HUES64 (cell line): ENCODE data around the gene RMDN2. TPM values are rescaled to one million over a fixed set of nuclear protein-coding genes. Genes with fewer than 3 reads are reported as not detected.

Experiments
- H3K27ac ChIP-seq: 2 replicates; pipeline ENCODE4 v1.7.0; 2013; ENCODE audit warnings: low read depth, low read length, inconsistent platforms
- H3K27me3 ChIP-seq: 2 replicates; pipeline ENCODE4 v1.6.1; 2013; ENCODE audit warnings: mild to moderate bottlenecking, low read length; ENCODE audit not compliant: insufficient read depth
- H3K36me3 ChIP-seq: 2 replicates; pipeline ENCODE4 v1.6.1; 2013; ENCODE audit warnings: mild to moderate bottlenecking, low read length; ENCODE audit not compliant: insufficient read depth
- H3K4me1 ChIP-seq: 2 replicates; pipeline ENCODE4 v1.6.1; 2013; ENCODE audit warnings: mild to moderate bottlenecking, low read length, moderate library complexity; ENCODE audit not compliant: insufficient read depth
- H3K4me3 ChIP-seq: 2 replicates; pipeline ENCODE4 v1.5.1; 2013; ENCODE audit warnings: mild to moderate bottlenecking, low read length, moderate library complexity
- H3K9ac ChIP-seq: 2 replicates; pipeline ENCODE4 v1.6.1; 2013; ENCODE audit warnings: mild to moderate bottlenecking, low read depth, low read length
- H3K9me3 ChIP-seq: 2 replicates; pipeline ENCODE4 v1.6.1; 2013; ENCODE audit warnings: low read depth, low read length; ENCODE audit not compliant: insufficient read depth
- WGBS: fragments of 150-250, 120-280 bp; methylation state at CpG from one replicate; pipeline ENCODE4 v1.1.7; 2013; ENCODE audit warnings: missing lambda C conversion rate; 5-methylcytosine and 5-hydroxymethylcytosine counted together
- polyA plus RNA-seq, 2 experiments: library from polyadenylated mRNA; stranded (reverse); fragments of 50-300 nt; gene quantifications; one replicate each; pipeline ENCODE4 v1.2.3, GENCODE V29; 2013

RMDN2 gene, protein sequence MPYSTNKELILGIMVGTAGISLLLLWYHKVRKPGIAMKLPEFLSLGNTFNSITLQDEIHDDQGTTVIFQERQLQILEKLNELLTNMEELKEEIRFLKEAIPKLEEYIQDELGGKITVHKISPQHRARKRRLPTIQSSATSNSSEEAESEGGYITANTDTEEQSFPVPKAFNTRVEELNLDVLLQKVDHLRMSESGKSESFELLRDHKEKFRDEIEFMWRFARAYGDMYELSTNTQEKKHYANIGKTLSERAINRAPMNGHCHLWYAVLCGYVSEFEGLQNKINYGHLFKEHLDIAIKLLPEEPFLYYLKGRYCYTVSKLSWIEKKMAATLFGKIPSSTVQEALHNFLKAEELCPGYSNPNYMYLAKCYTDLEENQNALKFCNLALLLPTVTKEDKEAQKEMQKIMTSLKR
- polyA plus RNA-seq (2013, experiment 1 of 2), result 1.9 TPM
- polyA plus RNA-seq (2013, experiment 2 of 2), result 2.4 TPM

DNA sequence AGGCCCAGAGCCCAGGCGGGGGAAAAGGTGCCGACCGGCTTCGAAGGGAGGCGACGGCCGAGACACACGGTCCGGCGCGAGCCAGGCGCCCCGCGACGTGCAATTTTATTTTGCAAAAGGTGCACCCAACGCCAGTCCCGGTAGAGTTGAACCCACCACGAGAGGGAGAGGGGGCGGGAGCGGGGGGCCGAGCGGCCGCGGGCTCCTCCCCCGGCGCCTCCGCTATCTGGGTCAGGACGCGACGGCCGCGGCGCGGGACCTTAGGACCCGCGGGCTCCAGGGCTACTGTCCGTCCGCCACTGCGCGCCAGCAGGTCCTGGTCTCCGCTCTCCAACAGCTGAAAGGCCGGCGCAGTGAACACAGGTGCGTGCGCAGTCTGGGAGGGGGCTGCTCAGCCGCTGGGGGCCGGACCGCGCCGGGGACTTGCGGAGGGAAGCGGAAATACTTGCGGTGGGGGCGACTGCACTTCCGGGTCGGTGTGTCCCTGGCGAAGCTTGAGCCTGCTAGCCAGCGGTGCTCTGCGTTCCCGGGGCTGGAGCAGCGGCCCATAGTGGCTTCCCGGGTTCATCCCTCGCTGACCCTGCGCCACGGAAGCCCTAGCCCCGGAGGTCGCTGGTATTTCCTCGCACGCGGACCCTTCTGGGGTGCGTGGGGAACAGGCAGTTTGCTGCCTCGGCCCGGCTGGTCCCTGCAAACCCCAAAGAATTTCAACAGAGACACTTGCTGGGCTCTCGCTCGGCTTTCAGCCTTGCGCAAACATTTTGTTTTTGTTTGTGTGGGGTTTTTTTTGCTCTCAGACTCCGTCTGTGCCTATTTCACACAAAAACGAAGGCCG is at the start of gene RMDN2:
RMDN2 (plus strand) TSS at position 225 of the 835 bp plus-strand sequence. CDS start 3,991 bp downstream, outside the sequence.
- Histone ChIP-seq H3K27me3 (peaks cover 11% of the 10 kb centered on the region), H3K27ac (peak within 1 kb of the TSS; percentile 92), H3K9me3 (no peaks in the 10 kb centered on the region), H3K36me3 (no peaks in the 10 kb centered on the region), H3K4me3 (peak within 1 kb of the TSS; percentile 91), H3K9ac (peak within 1 kb of the TSS; percentile 92), H3K4me1 (peaks cover 10% of the 10 kb centered on the region)
- WGBS, result under 1% methylated on average over 79 of the region's 79 CpGs

DNA sequence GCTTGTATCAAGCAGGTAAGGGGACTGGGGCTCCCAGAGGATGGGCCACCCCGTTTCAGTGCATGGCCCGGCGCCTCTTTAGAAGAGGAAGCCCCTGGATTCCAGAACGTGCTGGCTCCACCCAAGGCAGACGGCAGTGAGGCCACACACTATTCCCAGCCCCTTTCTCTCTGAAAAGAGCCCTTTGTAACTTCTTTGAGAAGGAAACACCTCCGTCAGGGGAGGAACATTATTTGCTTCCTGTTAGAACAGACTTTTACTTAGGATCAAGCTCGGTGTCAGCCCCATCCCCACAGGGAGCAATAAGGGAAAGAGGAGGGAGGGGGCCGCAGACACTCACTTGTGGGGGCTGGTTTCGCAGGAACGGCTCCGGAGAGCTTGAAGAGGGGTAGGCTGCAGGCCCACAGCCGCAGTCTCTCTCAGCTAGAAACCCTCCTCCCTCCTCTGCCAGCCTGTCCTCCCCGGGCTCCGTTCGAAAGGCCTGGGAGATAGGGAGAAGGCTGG is 49.6 kb upstream of the RMDN2 start:
- Histone ChIP-seq H3K4me3 (no peak overlapping the region), H3K27ac (no peak overlapping the region), H3K27me3 (0 out of 2 replicates have a peak, but pooled peaks cover 6% of the 10 kb centered on the region), H3K36me3 (no peaks in the 10 kb centered on the region), H3K9ac (no peak overlapping the region; the same call in 1 of the 2 replicates), H3K9me3 (no peaks in the 10 kb centered on the region), H3K4me1 (peaks cover 10% of the 10 kb centered on the region)
- 17% methylated on average over 14 of the region's 15 CpGs for WGBS

DNA sequence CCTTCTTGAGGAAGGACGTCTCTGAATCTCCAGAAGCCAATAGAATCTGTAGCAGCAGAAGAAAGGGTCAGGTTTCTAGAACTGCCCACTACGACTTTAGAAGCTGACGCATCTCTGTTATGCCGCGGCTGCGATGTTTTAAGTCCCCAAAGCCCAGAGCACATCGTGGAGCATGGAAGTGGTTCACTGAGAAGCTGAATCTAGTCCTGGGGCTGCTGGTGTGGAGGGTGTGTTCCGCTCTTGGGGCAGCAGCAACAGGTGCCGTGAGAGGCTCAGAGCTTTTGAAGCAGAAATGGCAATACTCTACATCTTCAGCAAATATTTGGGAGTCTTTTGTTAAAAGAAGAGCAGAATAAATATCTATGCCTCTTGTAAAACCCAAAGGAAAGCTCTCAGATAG is 48.9 kb upstream of the RMDN2 start:
- no peak overlapping the region for H3K9ac ChIP-seq
- no peaks in the 10 kb centered on the region for H3K9me3 ChIP-seq
- peaks cover 14% of the 10 kb centered on the region for H3K4me1 ChIP-seq
- 82% methylated on average over 8 of the region's 9 CpGs for whole genome bisulfite sequencing
- H3K36me3 ChIP-seq, result no peaks in the 10 kb centered on the region
- 0 out of 2 replicates have a peak, but pooled peaks cover 6% of the 10 kb centered on the region for H3K27me3 ChIP-seq
- H3K4me3 ChIP-seq, result no peak overlapping the region
- H3K27ac ChIP-seq, result no peak overlapping the region

DNA sequence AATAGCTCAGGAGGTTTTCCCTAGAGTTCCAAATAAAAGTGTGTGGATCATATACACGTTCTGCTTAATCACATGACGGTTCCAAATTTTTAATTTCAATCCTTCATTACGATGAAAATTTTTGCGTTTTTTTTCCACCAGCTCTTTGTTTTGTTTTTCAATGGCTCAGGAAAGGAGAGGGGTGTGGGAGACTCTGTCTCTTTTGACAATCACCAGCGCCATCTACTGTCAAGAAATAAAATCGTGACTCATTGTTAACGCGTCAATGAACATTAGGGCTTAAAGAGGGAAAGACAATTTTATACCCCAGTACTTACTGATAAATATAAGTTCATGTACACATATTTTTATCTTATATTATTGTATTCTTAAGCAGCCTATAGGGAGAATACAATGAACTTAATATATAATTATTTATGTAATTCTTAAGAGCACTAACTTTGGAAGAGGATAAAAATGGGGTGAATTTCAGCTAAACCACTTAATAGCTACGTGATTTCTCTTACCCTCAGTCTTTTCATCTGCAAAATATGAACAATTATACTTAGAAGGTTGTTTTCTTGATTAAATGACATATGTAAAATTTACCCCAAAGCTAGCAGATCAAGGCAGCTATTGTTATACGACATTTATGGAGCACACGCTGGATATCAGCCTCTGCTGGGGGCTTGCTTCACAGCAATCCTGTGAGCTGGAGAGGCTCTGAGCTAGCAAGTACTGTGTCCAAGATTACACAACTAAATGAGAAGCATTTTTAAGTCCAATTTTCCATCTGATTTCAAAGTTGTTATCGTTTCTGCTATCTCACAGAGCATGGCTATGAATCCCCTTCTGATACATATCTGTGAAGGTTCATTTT is 47.4 kb upstream of the RMDN2 start:
- 46% methylated on average over 6 of the region's 12 CpGs for WGBS
- Histone ChIP-seq H3K27me3 (0 out of 2 replicates have a peak, but pooled peaks cover 6% of the 10 kb centered on the region), H3K4me1 (peaks cover 22% of the 10 kb centered on the region), H3K4me3 (no peak overlapping the region), H3K9ac (no peak overlapping the region; the same call in 1 of the 2 replicates), H3K9me3 (no peaks in the 10 kb centered on the region), H3K27ac (no peak overlapping the region), H3K36me3 (no peaks in the 10 kb centered on the region)

DNA sequence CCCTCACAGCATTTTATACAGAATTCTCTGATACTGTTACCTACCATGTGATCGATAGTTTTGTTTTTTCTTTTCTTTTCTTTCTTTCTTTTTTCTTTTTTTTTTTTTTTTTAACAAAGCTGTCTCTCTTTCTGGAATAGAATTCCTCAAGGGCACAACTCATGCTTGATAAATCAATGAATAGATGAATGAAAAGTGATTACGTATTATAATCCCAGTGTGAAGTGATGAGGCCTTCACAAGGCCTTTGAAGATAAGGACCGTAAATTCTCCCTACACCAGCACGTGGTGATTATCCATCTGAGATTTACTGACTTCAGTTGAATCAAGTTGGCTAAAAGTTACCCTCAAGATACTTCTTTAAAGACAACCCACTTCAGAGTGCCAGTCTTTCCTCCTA is 46.6 kb upstream of the RMDN2 start:
- Histone ChIP-seq H3K4me1 (peaks cover 17% of the 10 kb centered on the region), H3K36me3 (no peaks in the 10 kb centered on the region), H3K9me3 (no peaks in the 10 kb centered on the region), H3K27ac (no peak overlapping the region), H3K27me3 (0 out of 2 replicates have a peak, but pooled peaks cover 6% of the 10 kb centered on the region), H3K9ac (no peak overlapping the region), H3K4me3 (no peak overlapping the region)
- WGBS, result 90% methylated on average over 4 of the region's 4 CpGs

DNA sequence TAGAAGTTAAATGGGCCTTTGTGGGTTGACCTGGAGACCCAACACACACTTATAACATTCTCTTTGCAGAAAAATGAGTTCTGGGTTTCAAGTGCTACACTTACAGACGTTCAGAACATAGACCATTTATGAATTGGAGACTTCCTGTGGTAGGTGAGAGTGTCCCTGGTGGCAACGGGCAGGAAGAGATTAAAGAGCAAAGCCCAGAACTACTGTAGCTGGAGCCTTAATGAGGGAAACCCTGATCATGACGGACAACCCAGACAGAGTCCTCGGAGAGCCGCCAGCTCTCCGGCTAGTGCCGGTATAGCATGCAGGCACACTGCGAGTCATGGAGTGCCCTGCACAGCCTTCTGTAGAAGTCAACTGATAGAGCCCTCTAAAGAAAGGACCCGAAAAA is 44.5 kb upstream of the RMDN2 start:
- WGBS, result 92% methylated on average over 9 of the region's 9 CpGs

DNA sequence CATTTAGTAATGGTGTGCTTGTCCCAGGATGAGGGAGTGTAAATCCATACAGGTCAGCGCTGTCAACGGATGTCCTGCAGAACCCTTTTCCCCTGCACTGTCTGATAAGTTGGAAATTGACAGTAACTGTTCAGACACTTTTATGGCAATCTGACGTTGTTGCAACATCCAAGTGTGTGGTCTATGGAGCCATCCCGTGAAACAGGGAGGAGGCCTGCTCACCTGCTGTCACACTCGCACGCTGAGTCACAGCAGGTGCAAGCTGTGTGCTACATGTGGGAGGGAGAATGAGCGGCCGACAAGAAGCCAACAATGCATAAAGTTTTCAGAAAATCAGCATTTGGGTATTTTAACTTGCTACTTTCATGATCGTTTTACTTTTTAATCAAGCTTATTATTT is 43.7 kb upstream of the RMDN2 start:
- Histone ChIP-seq H3K36me3 (no peaks in the 10 kb centered on the region), H3K9ac (no peak overlapping the region), H3K27me3 (no peaks in the 10 kb centered on the region), H3K4me3 (no peak overlapping the region), H3K27ac (no peak overlapping the region), H3K9me3 (no peaks in the 10 kb centered on the region), H3K4me1 (peaks cover 30% of the 10 kb centered on the region)
- 55% methylated on average over 8 of the region's 9 CpGs for WGBS

More for the DNA sequence above, 44.5 kb upstream of the RMDN2 start:
- Histone ChIP-seq H3K9ac (no peak overlapping the region), H3K27ac (no peak overlapping the region), H3K27me3 (no peaks in the 10 kb centered on the region), H3K9me3 (no peaks in the 10 kb centered on the region), H3K36me3 (no peaks in the 10 kb centered on the region), H3K4me3 (no peak overlapping the region), H3K4me1 (peaks cover 23% of the 10 kb centered on the region)

DNA sequence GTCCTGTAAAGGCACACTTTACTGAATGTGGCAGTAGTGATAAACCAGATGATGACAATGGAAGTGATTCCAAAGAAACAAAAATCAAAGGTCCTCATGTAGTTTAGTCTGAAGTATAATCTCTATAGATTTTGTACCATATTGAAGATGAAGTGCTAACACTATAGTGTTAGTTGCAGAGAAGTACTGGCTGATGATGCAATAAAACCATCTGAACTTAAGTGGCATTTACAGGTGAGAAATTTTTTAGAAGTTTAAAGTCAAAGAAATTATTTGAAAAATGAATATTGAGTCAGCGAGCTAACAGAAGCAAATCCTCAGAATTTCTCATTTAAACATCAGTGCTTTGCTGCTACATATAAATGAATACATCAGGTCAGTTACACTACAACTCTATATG is 43.1 kb upstream of the RMDN2 start:
- no peaks in the 10 kb centered on the region for H3K27me3 ChIP-seq
- H3K4me1 ChIP-seq, result peaks cover 29% of the 10 kb centered on the region
- no peak overlapping the region for H3K4me3 ChIP-seq
- H3K36me3 ChIP-seq, result no peaks in the 10 kb centered on the region
- no peak overlapping the region for H3K27ac ChIP-seq
- no peaks in the 10 kb centered on the region for H3K9me3 ChIP-seq
- no peak overlapping the region for H3K9ac ChIP-seq
- WGBS, result 100% methylated on average over 1 of the region's 1 CpG

DNA sequence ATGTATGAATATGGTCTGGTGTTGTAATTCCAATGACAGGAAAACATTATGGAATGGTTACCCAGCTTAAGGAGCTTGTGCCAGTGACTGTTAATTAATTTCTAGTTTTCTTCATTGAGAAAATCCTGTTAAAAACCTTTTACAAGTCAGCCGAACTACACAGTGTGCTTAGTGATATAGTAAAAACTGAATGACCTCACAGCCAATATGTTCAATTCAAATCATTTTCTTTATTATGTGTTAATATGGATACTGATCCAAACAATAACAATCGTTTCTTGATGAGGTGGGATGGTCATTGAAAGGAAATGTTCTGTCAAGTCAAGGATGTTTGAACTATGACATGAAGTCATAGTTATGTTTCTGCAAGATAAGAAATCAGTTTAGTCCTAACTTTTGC is 41.6 kb upstream of the RMDN2 start:
- Histone ChIP-seq H3K36me3 (no peaks in the 10 kb centered on the region), H3K9me3 (no peaks in the 10 kb centered on the region), H3K27ac (no peak overlapping the region), H3K27me3 (no peaks in the 10 kb centered on the region), H3K4me3 (no peak overlapping the region), H3K9ac (no peak overlapping the region), H3K4me1 (peaks cover 26% of the 10 kb centered on the region)
- WGBS, result 100% methylated on average over 1 of the region's 2 CpGs

DNA sequence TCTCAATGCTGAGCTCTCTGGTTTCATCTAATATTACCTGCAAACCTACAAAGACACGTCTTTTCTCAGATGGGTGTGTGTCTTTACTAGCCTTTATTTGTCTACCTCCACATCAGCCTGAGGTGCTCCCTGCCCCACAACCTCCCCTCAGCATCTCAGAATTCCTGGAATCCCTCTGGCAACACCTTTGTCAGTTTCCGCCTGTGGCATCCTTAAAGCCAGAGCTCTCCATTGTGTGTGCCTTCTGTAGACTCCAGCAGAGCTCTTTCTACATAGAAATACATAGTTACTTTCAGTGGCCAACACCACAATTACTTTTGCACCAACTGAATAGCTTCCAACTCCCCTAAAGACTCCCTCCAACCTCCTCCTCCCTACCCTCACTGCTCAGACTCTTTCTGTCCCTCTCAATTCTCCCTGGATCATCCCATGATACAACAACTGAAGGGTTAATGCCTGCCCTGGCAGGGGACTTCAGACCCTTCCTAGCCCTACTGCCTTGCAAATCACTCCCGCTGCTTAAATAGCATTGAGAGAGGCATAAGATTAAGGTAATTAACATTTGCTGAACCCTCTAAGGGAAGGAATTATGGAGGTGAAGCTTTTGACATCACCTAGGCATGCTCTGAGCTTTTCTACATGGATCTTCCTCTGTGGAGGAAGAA is 39.6 kb upstream of the RMDN2 start:
- Histone ChIP-seq H3K4me1 (peaks cover 26% of the 10 kb centered on the region), H3K27ac (no peak overlapping the region), H3K9ac (no peak overlapping the region), H3K9me3 (no peaks in the 10 kb centered on the region), H3K27me3 (no peaks in the 10 kb centered on the region), H3K4me3 (no peak overlapping the region), H3K36me3 (no peaks in the 10 kb centered on the region)
- WGBS, result 40% methylated on average over 3 of the region's 3 CpGs
